Measurements from ENCODE around the gene LAMTOR1.

DNA sequence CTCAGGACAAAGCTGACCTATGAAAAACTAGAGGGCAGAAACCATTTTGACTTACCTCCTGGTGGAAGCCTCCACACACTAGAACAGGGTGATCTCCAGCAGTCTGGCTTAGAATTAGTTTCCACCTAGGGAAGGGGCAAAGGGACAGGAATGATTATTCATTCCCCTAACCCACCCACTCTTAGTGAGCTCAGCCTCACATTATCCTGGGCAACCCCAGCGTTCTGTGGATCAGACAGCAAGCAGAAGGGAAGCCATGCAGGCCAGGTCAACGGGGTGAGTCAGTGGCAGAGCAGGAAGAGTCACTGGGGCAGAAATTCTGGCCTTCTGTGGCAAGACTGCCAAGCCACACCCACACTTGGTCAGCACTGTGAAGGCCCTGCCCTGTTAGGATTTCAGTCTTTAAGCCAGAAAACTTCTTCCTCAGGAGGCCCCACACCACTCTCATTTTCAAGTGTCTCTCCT lies 33.3 kb downstream of the LAMTOR1 start:
- TF ChIP-seq, protein P1, sequence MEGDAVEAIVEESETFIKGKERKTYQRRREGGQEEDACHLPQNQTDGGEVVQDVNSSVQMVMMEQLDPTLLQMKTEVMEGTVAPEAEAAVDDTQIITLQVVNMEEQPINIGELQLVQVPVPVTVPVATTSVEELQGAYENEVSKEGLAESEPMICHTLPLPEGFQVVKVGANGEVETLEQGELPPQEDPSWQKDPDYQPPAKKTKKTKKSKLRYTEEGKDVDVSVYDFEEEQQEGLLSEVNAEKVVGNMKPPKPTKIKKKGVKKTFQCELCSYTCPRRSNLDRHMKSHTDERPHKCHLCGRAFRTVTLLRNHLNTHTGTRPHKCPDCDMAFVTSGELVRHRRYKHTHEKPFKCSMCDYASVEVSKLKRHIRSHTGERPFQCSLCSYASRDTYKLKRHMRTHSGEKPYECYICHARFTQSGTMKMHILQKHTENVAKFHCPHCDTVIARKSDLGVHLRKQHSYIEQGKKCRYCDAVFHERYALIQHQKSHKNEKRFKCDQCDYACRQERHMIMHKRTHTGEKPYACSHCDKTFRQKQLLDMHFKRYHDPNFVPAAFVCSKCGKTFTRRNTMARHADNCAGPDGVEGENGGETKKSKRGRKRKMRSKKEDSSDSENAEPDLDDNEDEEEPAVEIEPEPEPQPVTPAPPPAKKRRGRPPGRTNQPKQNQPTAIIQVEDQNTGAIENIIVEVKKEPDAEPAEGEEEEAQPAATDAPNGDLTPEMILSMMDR (IDR thresholded peaks at IDR 0.05; ENCODE audit: insufficient read depth, low read length, poor library complexity, severe bottlenecking), result no peak
- TF ChIP-seq EZH2phosphoT487 (conservative IDR thresholded peaks at IDR 0.05; ENCODE audit: low read length), result no peak

Measured in SU-DHL-6 (cell line).